HG02840 (cell line): Measurements from ENCODE around the gene DEXI.

Experiments
- ATAC-seq: cut with Tn5 transposase; IDR thresholded peaks from one replicate; pipeline ENCODE4 v1.9.1; 2021; ENCODE audit warnings: mild to moderate bottlenecking, moderate library complexity, moderate number of reproducible peaks; ENCODE audit not compliant: unreplicated experiment, low FRiP score

The DEXI gene

GRCh38 chr16:10942352-10943063 is at the start of gene DEXI:
Gene DEXI (minus strand): TSS chr16:10942468. CDS start chr16:10942005, 463 bp downstream.
- ATAC-seq: peak; percentile 52

GRCh38 chr16:10990378-10990777 is 48.1 kb upstream of the DEXI start:
- no peak for ATAC-seq

GRCh38 chr16:10989559-10989958 is 47.3 kb upstream of the DEXI start:
- ATAC-seq: no peak

GRCh38 chr16:10988879-10989278 is 46.6 kb upstream of the DEXI start:
- no peak for ATAC-seq

GRCh38 chr16:10988164-10988803 is 46.0 kb upstream of the DEXI start:
- ATAC-seq: no peak

- ATAC-seq: no peak
These were observed 45.3 kb upstream of the DEXI start for GRCh38 chr16:10987361-10988163.

GRCh38 chr16:10984509-10984908 is 42.2 kb upstream of the DEXI start:
- ATAC-seq: no peak

- peak; percentile 4 for ATAC-seq
These were observed 40.9 kb upstream of the DEXI start for GRCh38 chr16:10983159-10983558.

- peak; percentile 47 for ATAC-seq
These were observed 40.3 kb upstream of the DEXI start for GRCh38 chr16:10982465-10983150.

GRCh38 chr16:10981697-10982216 is 39.5 kb upstream of the DEXI start:
- peak; percentile 63 for ATAC-seq

- no peak for ATAC-seq
These were observed 38.5 kb upstream of the DEXI start for GRCh38 chr16:10980813-10981212.

GRCh38 chr16:10979717-10980601 is 37.7 kb upstream of the DEXI start:
- no peak for ATAC-seq

- no peak for ATAC-seq
These were observed 36.7 kb upstream of the DEXI start for GRCh38 chr16:10978871-10979446.

- ATAC-seq: no peak
These were observed 35.9 kb upstream of the DEXI start for GRCh38 chr16:10978124-10978523.

- no peak for ATAC-seq
These were observed 34.4 kb upstream of the DEXI start for GRCh38 chr16:10976634-10977033.

- no peak for ATAC-seq
These were observed 30.7 kb upstream of the DEXI start for GRCh38 chr16:10972819-10973464.

GRCh38 chr16:10972108-10972818 is 30.0 kb upstream of the DEXI start:
- ATAC-seq: no peak

GRCh38 chr16:10971560-10971961 is 29.3 kb upstream of the DEXI start:
- ATAC-seq: no peak
